Umbilical cord (tissue), 2 donors: ENCODE results near the gene ALOX5AP. TPM values are rescaled to one million over a fixed set of nuclear protein-coding genes. Genes with fewer than 3 reads are reported as not detected.
A peak's percentile ranks its signal among the peaks of the same experiment; 100 is the strongest.
"Not testable (repeated sequence)": the region's sequence is repeated elsewhere in the genome, so short reads cannot be mapped to it uniquely, and the experiment has no call there.

Source experiments
- DNase-seq: peaks from one replicate; pipeline ENCODE4 v3.0.0-alpha.2; 2015; ENCODE audit warnings: low spot score
- total RNA-seq: library from RNA; depleted of rRNA; stranded (reverse); fragments of >200 nt; gene quantifications from one replicate; pipeline ENCODE4 v1.2.3, GENCODE V29; 2014; ENCODE audit warnings: low replicate concordance; ENCODE audit not compliant: insufficient read depth

The ALOX5AP gene
- total RNA-seq, 1 donor from 2014 or later: 10.1 TPM

- no peak for DNase-seq
Measured at GRCh38 chr13:30737511-30738337, 2.4 kb downstream of the ALOX5AP start.

GRCh38 chr13:30738526-30739236, 3.3 kb downstream of the ALOX5AP start:
- no peak for DNase-seq

- DNase-seq: no peak
Measured at GRCh38 chr13:30739237-30739528, 3.8 kb downstream of the ALOX5AP start.

- DNase-seq: peak; percentile 54
Measured at GRCh38 chr13:30739761-30740642, 4.7 kb downstream of the ALOX5AP start.

GRCh38 chr13:30742901-30743300, 7.6 kb downstream of the ALOX5AP start:
- no peak for DNase-seq

GRCh38 chr13:30743319-30744055, 8.1 kb downstream of the ALOX5AP start:
- peak; percentile 94 for DNase-seq

GRCh38 chr13:30744056-30744680, 8.8 kb downstream of the ALOX5AP start:
- no peak for DNase-seq

GRCh38 chr13:30744681-30745077, 9.3 kb downstream of the ALOX5AP start:
- DNase-seq: no peak

GRCh38 chr13:30745906-30746686, 10.8 kb downstream of the ALOX5AP start:
- DNase-seq: no peak

- peak; percentile 50 for DNase-seq
Measured at GRCh38 chr13:30746791-30747190, 11.4 kb downstream of the ALOX5AP start.

GRCh38 chr13:30747845-30748244, 12.5 kb downstream of the ALOX5AP start:
- not testable (repeated sequence) for DNase-seq

GRCh38 chr13:30748717-30749116, 13.4 kb downstream of the ALOX5AP start:
- no peak for DNase-seq

- DNase-seq: peak; percentile 72
Measured at GRCh38 chr13:30750036-30750435, 14.7 kb downstream of the ALOX5AP start.

- no peak for DNase-seq
Measured at GRCh38 chr13:30751183-30751933, 16.0 kb downstream of the ALOX5AP start.

GRCh38 chr13:30752201-30752797, 17.0 kb downstream of the ALOX5AP start:
- DNase-seq: peak; percentile 67

GRCh38 chr13:30753030-30753616, 17.8 kb downstream of the ALOX5AP start:
- no peak for DNase-seq

GRCh38 chr13:30755678-30756077, 20.3 kb downstream of the ALOX5AP start:
- no peak for DNase-seq

- no peak for DNase-seq
Measured at GRCh38 chr13:30757026-30757742, 21.8 kb downstream of the ALOX5AP start.
